Astrocyte of the spinal cord (primary cell): ENCODE results near the gene NFXL1.

Source experiments
- DNase-seq: peaks from one replicate; pipeline ENCODE4 v3.0.0; 2011; ENCODE audit warnings: low read depth, low spot score
- H3K4me3 ChIP-seq: 2 replicates; pipeline ENCODE4 v1.5.1; 2011; ENCODE audit warnings: low read depth, mild to moderate bottlenecking, low read length, moderate library complexity
- CTCF ChIP-seq: IDR thresholded peaks from 2 replicates; pipeline ENCODE4 v1.5.1; 2012; ENCODE audit warnings: low read depth, mild to moderate bottlenecking, low read length, inconsistent platforms
- in situ Hi-C: cut with HindIII; loops from 2 replicates; pipeline ENCODE4 v1.10.0; 2017; ENCODE audit warnings: low sequenced_read_pairs

Gene NFXL1

GRCh38 chr4:47809654-47810203, 104.7 kb downstream of the NFXL1 start:
- no peak for DNase-seq
- in situ Hi-C loops, result no loop called here
- H3K4me3 ChIP-seq, result no peak overlapping the region
- TF ChIP-seq CTCF, result no peak

DNA sequence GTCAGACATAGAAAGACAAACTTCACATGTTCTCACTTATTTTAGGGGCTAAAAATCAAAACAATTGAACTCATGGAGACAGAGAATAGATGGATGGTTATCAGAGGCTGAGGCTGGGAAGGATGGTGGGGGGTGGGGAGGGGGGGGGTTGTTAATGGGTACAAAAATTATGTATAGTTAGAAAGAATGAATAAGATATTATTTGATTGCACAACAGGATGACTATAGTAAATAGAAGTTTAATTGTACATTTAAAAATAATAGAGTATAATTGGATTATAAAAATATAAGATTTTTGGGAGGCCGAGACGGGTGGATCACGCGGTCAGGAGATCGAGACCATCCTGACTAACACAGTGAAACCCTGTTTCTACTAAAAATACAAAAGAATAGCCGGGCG, 109.8 kb downstream of the NFXL1 start:
- no peak for TF ChIP-seq CTCF
- no peak for DNase-seq
- in situ Hi-C loops, result no loop called here
- no peak overlapping the region for H3K4me3 ChIP-seq

GRCh38 chr4:47801481-47802002, 112.8 kb downstream of the NFXL1 start:
- in situ Hi-C loops, result no loop called here
- H3K4me3 ChIP-seq, result no peak overlapping the region
- no peak for DNase-seq
- no peak for TF ChIP-seq CTCF

GRCh38 chr4:47798165-47798564, 116.2 kb downstream of the NFXL1 start:
- no peak for DNase-seq

More at GRCh38 chr4:47798165-47798564, 116.2 kb downstream of the NFXL1 start:
- no peak overlapping the region for H3K4me3 ChIP-seq
- in situ Hi-C loops, result no loop called here
- TF ChIP-seq CTCF, result no peak
